H9 (cell line): ENCODE results near the gene HMGCL. TPM values are rescaled to one million over a fixed set of nuclear protein-coding genes. Genes with fewer than 3 reads are reported as not detected.

Experiments used
- DNase-seq: peaks from one replicate; pipeline ENCODE4 v3.0.0-alpha.2; 2017
- H2AFZ ChIP-seq: one replicate; pipeline ENCODE4 v1.6.1; 2013; ENCODE audit warnings: mild to moderate bottlenecking, low read length, control low read depth, moderate library complexity
- H2AK5ac ChIP-seq: 2 replicates; pipeline ENCODE4 v1.6.1; 2013; ENCODE audit warnings: low read length, control low read depth, mixed read lengths; ENCODE audit not compliant: insufficient read length
- H2BK120ac ChIP-seq: one replicate; pipeline ENCODE4 v1.6.1; 2013; ENCODE audit warnings: low read depth, mild to moderate bottlenecking, low read length, control low read depth, inconsistent platforms; ENCODE audit not compliant: poor library complexity, severe bottlenecking
- H2BK12ac ChIP-seq: 2 replicates; pipeline ENCODE4 v1.6.1; 2013; ENCODE audit warnings: low read length, control low read depth, mixed read lengths, low read depth; ENCODE audit not compliant: insufficient read length
- H2BK15ac ChIP-seq: 2 replicates; pipeline ENCODE4 v1.6.1; 2013; ENCODE audit warnings: low read depth, low read length, control low read depth
- H2BK20ac ChIP-seq: one replicate; pipeline ENCODE4 v1.6.1; 2013; ENCODE audit warnings: low read depth, mild to moderate bottlenecking, low read length, control low read depth, inconsistent platforms; ENCODE audit not compliant: poor library complexity, severe bottlenecking
- H2BK5ac ChIP-seq: 2 replicates; pipeline ENCODE4 v1.6.1; 2013; ENCODE audit warnings: low read length, control low read depth, mixed read lengths; ENCODE audit not compliant: insufficient read length
- H3K14ac ChIP-seq: 2 replicates; pipeline ENCODE4 v1.6.1; 2013; ENCODE audit warnings: low read length, control low read depth; ENCODE audit not compliant: insufficient read depth
- H3K18ac ChIP-seq: 2 replicates; pipeline ENCODE4 v1.6.1; 2013; ENCODE audit warnings: low read depth, mild to moderate bottlenecking, mixed read lengths, low read length, control low read depth; ENCODE audit not compliant: insufficient read length
- H3K23ac ChIP-seq: 2 replicates; pipeline ENCODE4 v1.6.1; 2013; ENCODE audit warnings: low read length, control low read depth, mixed read lengths, low read depth; ENCODE audit not compliant: insufficient read length
- H3K23me2 ChIP-seq: 2 replicates; pipeline ENCODE4 v1.6.1; 2013; ENCODE audit warnings: low read depth, mild to moderate bottlenecking, mixed read lengths, low read length, control low read depth; ENCODE audit not compliant: insufficient read length, poor library complexity, severe bottlenecking
- H3K27ac ChIP-seq: 2 replicates; pipeline ENCODE4 v1.5.1; 2013; ENCODE audit warnings: low read length, control low read depth, mixed read lengths, low read depth; ENCODE audit not compliant: insufficient read length
- H3K27me3 ChIP-seq: 2 replicates; pipeline ENCODE4 v1.6.1; 2013; ENCODE audit warnings: low read length, control low read depth, inconsistent platforms; ENCODE audit not compliant: insufficient read depth
- H3K4ac ChIP-seq: 2 replicates; pipeline ENCODE4 v1.6.1; 2013; ENCODE audit warnings: low read depth, mild to moderate bottlenecking, control low read depth, inconsistent platforms, low read length, moderate library complexity
- H3K4me1 ChIP-seq: 2 replicates; pipeline ENCODE4 v1.6.1; 2013; ENCODE audit warnings: low read length, control low read depth, inconsistent platforms; ENCODE audit not compliant: insufficient read depth
- H3K4me2 ChIP-seq: 2 replicates; pipeline ENCODE4 v1.6.1; 2013; ENCODE audit warnings: low read length, control low read depth, mixed read lengths; ENCODE audit not compliant: insufficient read length, insufficient read depth
- H3K56ac ChIP-seq: 2 replicates; pipeline ENCODE4 v1.6.1; 2013; ENCODE audit warnings: low read depth, mild to moderate bottlenecking, mixed read lengths, low read length, control low read depth; ENCODE audit not compliant: insufficient read length
- H3K79me1 ChIP-seq: 2 replicates; pipeline ENCODE4 v1.6.1; 2013; ENCODE audit warnings: low read depth, mild to moderate bottlenecking, moderate library complexity, low read length, control low read depth, inconsistent platforms; ENCODE audit not compliant: insufficient read depth, poor library complexity, severe bottlenecking
- H3K79me2 ChIP-seq: 2 replicates; pipeline ENCODE4 v1.6.1; 2013; ENCODE audit warnings: low read length, control low read depth, inconsistent platforms; ENCODE audit not compliant: insufficient read depth
- H3K9ac ChIP-seq: 2 replicates; pipeline ENCODE4 v1.6.1; 2013; ENCODE audit warnings: low read length, control low read depth, mixed read lengths; ENCODE audit not compliant: insufficient read length; ENCODE audit errors: extremely low read depth
- H3K9me3 ChIP-seq: one replicate; pipeline ENCODE4 v1.6.1; 2013; ENCODE audit warnings: low read depth, low read length, inconsistent platforms; ENCODE audit not compliant: control insufficient read depth
- H3T11ph ChIP-seq: one replicate; pipeline ENCODE4 v1.6.1; 2013; ENCODE audit warnings: mild to moderate bottlenecking, low read length, control low read depth, inconsistent platforms
- H4K20me1 ChIP-seq: one replicate; pipeline ENCODE4 v1.6.1; 2013; ENCODE audit not compliant: control insufficient read depth, insufficient read length, insufficient read depth
- H4K5ac ChIP-seq: 2 replicates; pipeline ENCODE4 v1.6.1; 2013; ENCODE audit warnings: low read depth, mild to moderate bottlenecking, mixed read lengths, low read length, control low read depth; ENCODE audit not compliant: insufficient read length
- H4K8ac ChIP-seq: replicated peaks from 2 replicates; pipeline ENCODE4 v1.6.1; 2013; ENCODE audit warnings: low read length, control low read depth, mixed read lengths, low read depth; ENCODE audit not compliant: insufficient read length
- H4K91ac ChIP-seq: 2 replicates; pipeline ENCODE4 v1.6.1; 2013; ENCODE audit warnings: low read depth, mild to moderate bottlenecking, moderate library complexity, mixed read lengths, low read length, control low read depth; ENCODE audit not compliant: insufficient read length
- H3K27ac Mint-ChIP-seq, 3 experiments: 2 replicates in 2 of 3; 3 replicates in 1 of 3; pipeline ENCODE4 v1.8.0; 2020 to 2021; ENCODE audit warnings: mixed read lengths in 3 of 3, mild to moderate bottlenecking in 1 of 3, moderate library complexity in 1 of 3
- H3K27me3 Mint-ChIP-seq: 2 replicates; pipeline ENCODE4 v1.8.0; 2021; ENCODE audit warnings: low read depth, mild to moderate bottlenecking, moderate library complexity, mixed read lengths
- H3K36me3 Mint-ChIP-seq, 3 experiments: 2 replicates in 2 of 3; 3 replicates in 1 of 3; pipeline ENCODE4 v1.8.0; 2020 to 2021; ENCODE audit warnings: low read depth in 3 of 3, mixed read lengths in 3 of 3; ENCODE audit not compliant: insufficient read depth in 1 of 3
- H3K4me1 Mint-ChIP-seq, 2 experiments: 2 replicates each; pipeline ENCODE4 v1.8.0; 2020; ENCODE audit warnings: mixed read lengths in 2 of 2
- H3K4me3 Mint-ChIP-seq, 2 experiments: 2 replicates in 1 of 2; 3 replicates in 1 of 2; pipeline ENCODE4 v1.8.0; 2020 to 2021; ENCODE audit warnings: mild to moderate bottlenecking in 2 of 2, mixed read lengths in 2 of 2, moderate library complexity in 1 of 2
- H3K9me3 Mint-ChIP-seq, 2 experiments: 2 replicates in 1 of 2; 3 replicates in 1 of 2; pipeline ENCODE4 v1.8.0; 2020; ENCODE audit warnings: mild to moderate bottlenecking in 2 of 2, mixed read lengths in 2 of 2, moderate library complexity in 1 of 2
- WGBS: extraction: QIAGEN DNeasy Blood & Tissue Kit; methylation state at CpG from one replicate; pipeline ENCODE4 v1.1.7; 2013; ENCODE audit warnings: missing lambda C conversion rate, low lambda C conversion rate, mixed read lengths; ENCODE audit not compliant: insufficient read length; ENCODE audit errors: extremely low coverage; 5-methylcytosine and 5-hydroxymethylcytosine counted together
- total RNA-seq: library from RNA; stranded (reverse); gene quantifications from 2 replicates; pipeline ENCODE4 v1.2.1, GENCODE V29; 2021
- TF ChIP-seq, protein P1 (sequence below): fragments of 200-600 bp; sonication (generic); conservative IDR thresholded peaks from 3 replicates; pipeline ENCODE4 v1.8.0; 2021; ENCODE audit warnings: antibody characterized with exemption, mild to moderate bottlenecking

The HMGCL gene
- total RNA-seq, 1 experiment from 2014 or later, result 15.9 TPM

DNA sequence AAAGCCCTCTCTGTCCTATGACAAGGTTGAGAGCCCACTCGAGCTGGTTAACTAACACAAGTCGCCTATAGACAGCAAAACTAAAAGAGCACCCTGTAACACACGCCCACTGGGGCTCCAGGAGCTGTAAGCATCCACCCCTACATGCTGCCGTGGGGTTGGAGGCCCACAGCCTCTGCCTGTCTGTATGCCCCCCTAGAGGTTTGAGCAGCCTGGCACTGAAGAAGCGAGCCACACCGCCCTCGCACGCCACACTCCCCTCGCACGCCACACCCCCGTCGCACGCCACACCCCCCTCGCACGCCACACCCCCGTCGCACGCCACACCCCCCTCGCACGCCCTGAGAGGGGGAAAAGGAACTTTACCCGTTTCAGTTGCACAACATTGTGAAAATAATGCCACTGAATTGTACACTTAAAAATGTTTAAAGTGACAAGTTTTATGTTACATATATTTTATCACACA is 13.2 kb upstream of the HMGCL start:
- TF ChIP-seq, protein P1, sequence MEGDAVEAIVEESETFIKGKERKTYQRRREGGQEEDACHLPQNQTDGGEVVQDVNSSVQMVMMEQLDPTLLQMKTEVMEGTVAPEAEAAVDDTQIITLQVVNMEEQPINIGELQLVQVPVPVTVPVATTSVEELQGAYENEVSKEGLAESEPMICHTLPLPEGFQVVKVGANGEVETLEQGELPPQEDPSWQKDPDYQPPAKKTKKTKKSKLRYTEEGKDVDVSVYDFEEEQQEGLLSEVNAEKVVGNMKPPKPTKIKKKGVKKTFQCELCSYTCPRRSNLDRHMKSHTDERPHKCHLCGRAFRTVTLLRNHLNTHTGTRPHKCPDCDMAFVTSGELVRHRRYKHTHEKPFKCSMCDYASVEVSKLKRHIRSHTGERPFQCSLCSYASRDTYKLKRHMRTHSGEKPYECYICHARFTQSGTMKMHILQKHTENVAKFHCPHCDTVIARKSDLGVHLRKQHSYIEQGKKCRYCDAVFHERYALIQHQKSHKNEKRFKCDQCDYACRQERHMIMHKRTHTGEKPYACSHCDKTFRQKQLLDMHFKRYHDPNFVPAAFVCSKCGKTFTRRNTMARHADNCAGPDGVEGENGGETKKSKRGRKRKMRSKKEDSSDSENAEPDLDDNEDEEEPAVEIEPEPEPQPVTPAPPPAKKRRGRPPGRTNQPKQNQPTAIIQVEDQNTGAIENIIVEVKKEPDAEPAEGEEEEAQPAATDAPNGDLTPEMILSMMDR, result no peak

More for the DNA sequence above, 13.2 kb upstream of the HMGCL start:
- Histone ChIP-seq H3K4me2 (peak overlapping the region; percentile 73), H2AFZ (no peak overlapping the region), H3K18ac (no peak overlapping the region), H3K14ac (no peak overlapping the region), H3K9me3 (no peaks in the 10 kb centered on the region), H3K79me1 (no peaks in the 10 kb centered on the region), H2BK5ac (no peak overlapping the region), H3K9ac (no peak overlapping the region), H4K5ac (no peak overlapping the region), H3K4ac (no peak overlapping the region), H2BK15ac (no peak overlapping the region), H3K27me3 (peaks cover 3% of the 10 kb centered on the region; the same call in 1 of the 2 replicates), H4K8ac (no peak overlapping the region), H3K23me2 (peaks cover 8% of the 10 kb centered on the region), H4K20me1 (no peaks in the 10 kb centered on the region), H2AK5ac (no peak overlapping the region), H3K23ac (no peak overlapping the region), H2BK12ac (no peak overlapping the region), H3K27ac (no peak overlapping the region), H2BK20ac (no peak overlapping the region), H3K79me2 (no peaks in the 10 kb centered on the region), H3K4me1 (no peaks in the 10 kb centered on the region; the same call in 1 of the 2 replicates), H3T11ph (no peak overlapping the region), H4K91ac (no peak overlapping the region), H3K56ac (no peak overlapping the region), H2BK120ac (no peak overlapping the region)
- peak; percentile 64 for DNase-seq
- WGBS, result no CpG with 5 or more reads among the region's 21 CpGs
- H3K4me3 Mint-ChIP-seq, result peak overlapping the region; percentile 54 to 80
- H3K36me3 Mint-ChIP-seq, result no peaks in the 10 kb centered on the region
- peaks cover 26% of the 10 kb centered on the region for H3K27me3 Mint-ChIP-seq
- H3K4me1 Mint-ChIP-seq, result peaks cover 9 to 11% of the 10 kb centered on the region in 2 experiments
- no peak overlapping the region for H3K27ac Mint-ChIP-seq
- H3K9me3 Mint-ChIP-seq, result no peaks in the 10 kb centered on the region
